A549 (cell line): ENCODE measurements around the gene DTNB.

ENCODE experiments used
- BCL3 ChIP-seq: fragments of >200 bp; sonication (Bioruptor Twin); formaldehyde crosslinking; IDR thresholded peaks from 3 replicates; pipeline ENCODE4 v1.6.1; 2016
- BHLHE40 ChIP-seq: IDR thresholded peaks from 2 replicates; pipeline ENCODE4 v1.6.1; 2012; ENCODE audit warnings: low read depth, low read length, inconsistent platforms
- CTCF ChIP-seq: fragments of >200 bp; sonication (Bioruptor Twin); formaldehyde crosslinking; IDR thresholded peaks from 3 replicates; pipeline ENCODE4 v1.5.1; 2016
- JUNB ChIP-seq: fragments of >200 bp; sonication (Bioruptor Twin); formaldehyde crosslinking; IDR thresholded peaks from 2 replicates; pipeline ENCODE4 v1.6.1; 2016
- PHF8 ChIP-seq: fragments of 200-600 bp; sonication (generic); IDR thresholded peaks from 2 replicates; pipeline ENCODE4 v1.6.1; 2016; ENCODE audit warnings: low read depth, mild to moderate bottlenecking, antibody characterized with exemption, moderate library complexity, borderline replicate concordance
- POLR2A ChIP-seq: IDR thresholded peaks from 2 replicates; pipeline ENCODE4 v1.6.1; 2012; ENCODE audit warnings: mild to moderate bottlenecking, low read length

- TF ChIP-seq BHLHE40 (no peak), PHF8 (no peak), CTCF (no peak), BCL3 (no peak), JUNB (no peak), POLR2A (no peak)
Measured at GRCh38 chr2:25654801-25655200, 18.6 kb downstream of the DTNB start.
